GM19468 (cell line): ENCODE measurements around the gene COL2A1.

Experiments
- ATAC-seq: cut with Tn5 transposase; IDR thresholded peaks from one replicate; pipeline ENCODE4 v1.9.1; 2021; ENCODE audit warnings: mild to moderate bottlenecking, moderate library complexity, moderate number of reproducible peaks; ENCODE audit not compliant: unreplicated experiment; ENCODE audit errors: extremely low read depth

The COL2A1 gene

GRCh38 chr12:47954058-47954457, 50.2 kb downstream of the COL2A1 start:
- ATAC-seq: no peak

DNA sequence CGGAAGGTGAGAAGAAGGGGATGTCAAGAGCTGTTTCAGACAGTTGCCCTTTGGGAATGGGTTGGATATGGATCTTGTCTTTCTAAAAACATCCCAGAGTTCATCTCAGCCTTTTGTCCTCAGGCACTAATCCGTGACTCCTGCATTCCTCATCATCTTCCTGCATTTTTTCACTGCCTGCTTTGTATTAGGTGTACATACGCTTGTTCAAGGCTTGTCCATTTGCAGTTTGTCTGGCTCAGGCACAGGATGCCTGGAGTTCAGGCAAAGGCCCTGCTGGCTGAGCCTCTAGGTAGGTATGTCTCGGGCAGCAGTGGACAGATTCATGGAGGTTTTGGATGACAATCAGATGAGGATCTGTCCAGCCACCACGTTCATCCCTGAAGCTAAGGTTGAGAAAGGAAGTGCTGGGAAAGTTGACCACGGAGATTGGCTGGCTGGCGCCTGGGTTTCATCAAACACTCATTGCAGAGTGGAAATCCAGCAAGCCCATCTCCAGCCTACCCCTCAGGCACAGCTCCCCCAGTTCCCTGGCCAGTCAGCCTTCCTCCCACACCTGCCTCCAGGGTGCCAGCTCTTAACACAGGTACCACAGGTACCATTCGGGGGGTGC, 53.3 kb downstream of the COL2A1 start:
- no peak for ATAC-seq

DNA sequence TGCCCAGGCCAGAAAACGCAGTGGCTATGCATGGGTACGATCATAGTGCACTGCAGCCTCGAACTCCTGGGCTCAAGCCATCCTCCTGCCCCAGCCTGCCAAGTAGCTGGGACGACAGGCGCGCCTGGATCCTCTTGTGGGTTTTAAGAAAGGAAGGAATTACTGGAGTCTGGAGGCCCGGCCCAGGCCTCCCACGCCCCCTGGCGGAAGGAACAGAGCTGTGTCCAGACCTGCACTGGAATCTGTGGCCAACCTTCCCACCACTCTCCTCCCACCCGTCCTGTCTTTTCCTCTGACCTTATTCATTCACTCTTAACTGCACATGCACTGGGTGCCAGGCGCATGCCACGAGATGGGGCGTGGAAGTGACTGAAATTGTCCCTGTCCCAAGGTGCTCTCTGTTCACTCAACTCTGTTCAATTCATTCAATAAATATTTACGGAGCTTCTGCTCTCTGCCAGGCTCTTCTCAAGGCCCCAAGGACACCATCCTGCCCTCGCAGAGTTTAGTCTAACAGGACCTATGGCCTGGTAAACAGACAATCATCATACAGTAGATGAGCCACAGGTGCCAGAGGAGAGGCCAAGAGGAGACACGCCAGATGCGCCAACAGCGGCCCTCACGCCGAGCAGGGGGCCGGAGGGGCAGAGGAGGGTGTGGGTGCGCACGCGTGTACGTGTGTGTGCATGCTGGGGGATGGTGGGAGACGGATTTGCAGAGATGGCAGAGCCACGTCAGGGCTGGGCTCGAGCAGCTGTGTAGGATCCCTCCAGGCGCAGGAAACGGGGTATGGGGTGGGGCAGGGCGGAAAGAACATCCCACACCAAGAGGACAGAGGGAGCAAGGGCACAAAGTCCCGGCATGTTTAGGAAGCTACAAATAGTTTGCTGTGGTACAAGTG, 54.6 kb downstream of the COL2A1 start:
- ATAC-seq: no peak

DNA sequence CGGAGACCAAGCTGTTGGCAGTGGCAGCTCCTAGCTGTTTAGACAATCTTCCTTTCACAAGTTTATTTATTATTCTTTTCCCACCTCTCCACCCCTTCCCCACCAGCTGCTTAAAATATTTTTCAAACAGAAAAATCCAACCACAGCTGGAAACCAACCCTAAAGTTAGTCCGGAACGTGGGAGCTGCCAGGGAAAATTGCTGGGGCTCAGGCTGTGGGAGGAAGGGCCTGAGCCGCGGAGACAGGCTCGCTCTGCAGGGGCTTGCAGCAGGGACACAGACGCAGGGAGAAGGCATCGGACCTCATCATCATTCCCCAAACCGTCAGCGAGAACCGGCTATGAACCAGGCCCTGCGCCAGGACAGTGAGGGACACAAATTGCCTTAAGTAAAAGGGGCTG, 56.9 kb downstream of the COL2A1 start:
- no peak for ATAC-seq

DNA sequence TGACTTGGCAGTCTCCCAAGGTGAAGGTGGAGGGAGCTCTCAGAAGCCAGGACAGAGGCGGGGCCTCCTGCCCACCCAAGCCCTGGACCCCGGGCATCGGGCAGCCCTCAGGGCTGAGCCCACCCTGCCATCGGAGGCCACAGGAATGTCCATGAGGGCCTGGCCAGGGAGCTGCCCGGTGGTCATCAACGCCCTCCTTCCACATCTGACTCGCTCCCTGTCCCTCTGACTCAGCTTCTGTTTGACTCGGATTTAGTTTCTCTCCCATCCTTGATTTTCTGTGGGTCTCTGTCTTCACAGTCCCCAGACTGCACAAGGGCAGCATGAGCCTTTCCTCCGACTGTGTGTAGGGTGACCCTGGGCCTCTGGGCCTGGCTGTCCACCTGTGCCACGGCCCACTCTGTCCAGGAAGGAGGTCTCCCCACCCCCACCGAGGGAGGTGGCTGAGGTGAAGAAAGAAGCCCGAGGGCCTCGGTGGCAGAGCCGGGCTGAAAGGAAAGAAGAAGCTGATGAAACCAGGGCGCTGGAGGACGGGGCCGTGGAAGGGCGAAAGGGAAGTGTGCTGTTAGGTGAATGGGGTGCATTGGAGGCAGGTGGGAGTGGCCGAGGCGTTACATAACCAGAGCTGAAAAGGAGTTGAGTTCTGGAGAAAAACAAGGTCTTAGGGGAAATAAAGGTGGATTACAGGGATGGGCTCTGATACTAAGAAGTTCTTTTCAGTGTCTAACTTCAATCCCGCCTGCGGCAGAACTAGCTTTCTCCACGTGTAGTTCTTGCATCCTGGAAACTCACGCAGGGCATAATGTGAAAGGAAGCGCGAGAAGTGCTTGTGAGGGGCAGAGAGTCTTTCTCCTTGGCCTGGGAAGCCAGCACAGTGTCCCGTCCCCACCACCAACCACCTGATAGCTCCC, 57.6 kb downstream of the COL2A1 start:
- no peak for ATAC-seq

DNA sequence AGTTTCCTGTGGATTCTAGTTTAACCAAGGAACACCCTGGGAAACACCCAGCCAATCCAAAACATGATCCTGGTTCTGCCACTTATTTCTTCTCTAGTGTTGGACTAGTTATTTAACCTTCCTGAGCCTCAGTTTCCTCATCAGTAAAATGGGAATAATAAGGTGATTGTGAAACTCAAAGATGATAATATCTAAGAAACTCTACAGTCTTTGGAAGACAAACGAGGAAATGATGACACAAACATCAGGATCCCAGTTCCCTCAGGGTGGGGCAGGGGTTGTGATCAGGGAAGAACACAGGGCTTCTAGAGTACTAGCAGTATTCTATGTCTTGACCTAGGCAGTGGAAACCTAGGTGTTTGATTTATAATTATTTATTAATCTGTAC, 58.9 kb downstream of the COL2A1 start:
- ATAC-seq: no peak

DNA sequence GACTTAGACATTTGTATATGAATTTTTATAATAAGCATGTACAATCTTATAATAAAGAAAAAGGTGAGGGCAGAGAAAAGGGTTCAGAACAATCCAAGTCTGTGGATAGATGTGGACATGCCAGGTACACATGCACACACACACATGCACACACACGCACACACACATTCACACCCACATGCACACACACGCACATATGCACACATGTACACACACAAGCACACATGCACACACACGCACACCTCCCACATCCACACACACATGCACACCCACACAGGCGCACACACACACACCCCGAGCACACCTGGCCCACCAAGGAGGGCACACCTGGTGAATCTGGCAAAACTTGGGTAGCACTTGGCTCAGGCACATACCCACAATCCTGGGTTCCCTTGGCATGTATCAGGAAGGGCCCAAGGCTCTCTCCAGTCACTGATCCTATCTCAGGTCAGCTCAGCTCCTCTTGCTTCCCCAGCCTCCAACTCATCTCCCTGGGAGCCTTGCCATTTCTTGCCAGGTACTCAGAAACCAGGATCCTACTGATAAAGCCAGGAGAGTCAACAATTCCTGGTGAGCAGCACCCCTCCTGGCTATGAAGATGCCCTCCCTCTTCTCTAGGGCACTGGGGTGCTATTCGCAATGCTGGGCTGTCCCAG, 59.5 kb downstream of the COL2A1 start:
- no peak for ATAC-seq

GRCh38 chr12:47943623-47944340, 60.5 kb downstream of the COL2A1 start:
- ATAC-seq: no peak

DNA sequence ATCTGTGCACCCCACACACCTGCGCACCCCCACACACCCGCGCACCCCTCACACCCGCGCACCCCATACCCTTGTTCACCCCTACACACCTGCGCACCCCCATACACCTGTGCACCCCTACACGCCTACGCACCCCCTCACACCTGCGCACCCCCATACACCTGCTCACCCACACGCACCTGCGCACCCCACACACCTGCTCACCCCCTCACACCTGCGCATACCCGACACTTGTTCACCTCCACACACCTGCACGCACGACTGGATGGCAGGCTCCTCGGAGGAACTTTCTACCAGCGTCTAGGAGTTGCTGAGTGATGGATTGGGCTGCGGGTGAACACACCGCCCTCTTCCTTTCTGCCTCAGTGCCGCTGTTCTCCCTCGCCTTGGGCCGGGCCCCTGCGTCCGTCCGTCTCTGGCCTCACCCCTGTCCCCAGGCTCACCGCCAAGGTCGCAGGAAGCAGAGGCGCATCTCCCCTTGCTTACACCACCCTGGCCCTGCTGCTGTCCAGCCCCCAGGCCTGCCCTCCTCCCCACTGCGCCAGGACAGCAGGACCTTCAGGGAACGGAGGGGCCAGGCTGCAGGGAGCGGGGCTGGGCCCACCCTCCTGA, 61.6 kb downstream of the COL2A1 start:
- ATAC-seq: no peak

DNA sequence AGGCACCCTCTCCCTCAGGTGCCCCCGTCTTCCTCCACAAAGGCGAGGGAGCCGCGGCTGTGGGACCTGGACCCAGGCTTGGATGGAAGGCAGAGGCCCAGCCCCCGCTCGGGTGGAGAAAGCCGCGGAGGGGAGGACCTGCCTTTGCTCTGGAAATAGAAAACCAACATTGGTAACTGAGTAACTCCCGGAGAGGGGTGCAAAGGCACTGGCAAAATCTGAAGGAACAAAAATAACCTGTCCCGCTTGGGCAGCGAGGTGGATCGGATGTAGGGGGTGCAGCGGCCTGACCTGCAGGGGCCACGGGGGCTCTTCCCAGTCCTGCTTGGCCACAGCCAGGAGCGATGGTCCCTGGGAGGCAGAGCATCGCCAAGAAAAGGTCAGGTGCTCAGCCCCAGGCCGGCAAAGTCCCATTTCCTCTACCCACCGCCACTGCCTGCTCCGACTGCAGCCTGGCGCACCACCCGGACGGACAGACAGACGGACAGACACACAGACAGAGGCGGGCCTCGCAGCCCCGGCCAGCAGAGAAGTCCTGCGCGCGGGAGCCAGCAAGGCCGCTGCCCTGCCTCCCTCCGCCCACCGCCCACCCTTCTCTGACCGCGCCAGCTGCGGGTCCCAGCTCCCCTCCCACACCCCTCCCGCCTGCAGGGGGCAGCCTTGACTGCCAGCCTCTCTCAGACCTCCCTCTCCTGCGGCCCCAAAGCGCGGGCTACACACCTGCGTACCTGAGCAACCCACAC, 62.2 kb downstream of the COL2A1 start:
- ATAC-seq: no peak

GRCh38 chr12:47941475-47941780, 62.8 kb downstream of the COL2A1 start:
- ATAC-seq: no peak

DNA sequence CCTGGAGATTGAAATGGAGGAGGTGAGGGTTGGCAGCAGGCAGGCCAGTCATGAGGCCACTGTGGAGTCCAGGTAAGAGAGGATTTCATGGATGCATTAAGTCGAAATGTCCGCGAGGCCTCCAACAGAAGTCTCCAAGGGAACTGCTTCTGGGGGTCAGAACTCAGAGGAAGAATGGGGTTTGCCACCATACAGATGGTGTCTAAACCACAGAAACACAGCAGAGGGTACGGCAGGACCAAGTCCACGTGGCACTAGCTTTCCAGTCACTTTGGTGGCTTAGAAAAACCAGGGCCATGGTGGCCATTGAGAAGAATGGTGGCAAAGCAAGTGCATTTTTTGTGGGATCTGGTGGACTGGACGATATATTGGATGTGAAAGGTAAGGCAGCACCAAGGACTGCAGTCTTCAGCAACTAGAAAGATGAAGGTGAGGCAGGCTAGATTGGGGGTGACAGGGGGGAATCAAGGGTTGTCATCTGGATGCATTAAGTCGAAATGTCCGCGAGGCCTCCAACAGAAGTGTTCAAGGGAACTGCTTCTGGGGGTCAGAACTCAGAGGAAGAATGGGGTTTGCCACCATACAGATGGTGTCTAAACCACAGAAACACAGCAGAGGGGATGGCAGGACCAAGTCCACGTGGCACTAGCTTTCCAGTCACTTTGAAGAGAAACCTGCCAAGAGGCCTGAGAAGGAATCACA, 63.4 kb downstream of the COL2A1 start:
- no peak for ATAC-seq

DNA sequence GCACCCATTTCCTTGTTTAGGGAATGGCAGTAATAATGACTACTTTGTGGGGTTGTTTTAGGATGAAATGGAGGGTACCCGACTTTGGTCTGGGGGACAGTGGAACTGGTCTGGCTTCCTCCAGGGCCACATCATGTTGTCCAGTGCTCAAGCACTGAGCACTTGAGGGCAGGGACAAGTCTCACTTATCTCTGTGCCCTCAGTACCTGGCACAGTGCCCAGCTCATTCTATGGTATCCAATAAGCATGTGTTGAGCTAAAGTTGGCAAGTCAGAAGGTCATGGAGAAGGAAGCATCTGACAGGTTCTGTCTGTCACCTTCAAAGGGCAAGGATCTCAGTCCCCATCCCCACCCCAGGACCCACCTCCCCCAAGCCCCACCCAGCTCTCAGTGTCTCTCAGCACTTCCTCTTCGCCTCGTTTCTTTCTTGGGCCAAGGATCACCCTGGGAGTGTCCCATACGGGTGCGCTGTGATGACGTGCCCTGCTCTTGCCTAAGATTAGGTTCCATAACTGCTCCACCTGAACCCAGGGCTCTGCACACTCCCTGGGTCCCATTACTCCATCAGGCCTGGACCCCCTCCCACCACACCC, 65.2 kb downstream of the COL2A1 start:
- ATAC-seq: no peak

DNA sequence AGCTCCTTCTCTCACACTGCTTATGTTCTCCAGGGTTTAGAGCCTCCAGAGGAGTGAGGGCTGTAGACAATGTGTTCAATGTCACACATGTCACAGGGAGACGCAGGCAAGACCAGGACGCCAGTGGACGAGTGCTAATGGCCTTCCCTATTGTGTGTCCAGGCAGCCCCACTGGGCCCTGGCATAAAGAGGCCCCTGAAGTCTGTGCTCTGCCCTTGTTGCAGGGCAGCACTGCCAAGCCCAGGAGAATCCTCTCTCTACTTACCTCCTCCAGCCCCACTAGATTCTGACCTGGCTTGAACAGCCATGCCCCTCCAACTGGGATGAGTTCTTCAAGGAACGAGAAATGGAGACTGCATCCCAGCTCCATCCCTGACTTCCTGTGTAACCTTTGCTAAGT, 65.7 kb downstream of the COL2A1 start:
- no peak for ATAC-seq

GRCh38 chr12:47938093-47938492, 66.2 kb downstream of the COL2A1 start:
- ATAC-seq: no peak

DNA sequence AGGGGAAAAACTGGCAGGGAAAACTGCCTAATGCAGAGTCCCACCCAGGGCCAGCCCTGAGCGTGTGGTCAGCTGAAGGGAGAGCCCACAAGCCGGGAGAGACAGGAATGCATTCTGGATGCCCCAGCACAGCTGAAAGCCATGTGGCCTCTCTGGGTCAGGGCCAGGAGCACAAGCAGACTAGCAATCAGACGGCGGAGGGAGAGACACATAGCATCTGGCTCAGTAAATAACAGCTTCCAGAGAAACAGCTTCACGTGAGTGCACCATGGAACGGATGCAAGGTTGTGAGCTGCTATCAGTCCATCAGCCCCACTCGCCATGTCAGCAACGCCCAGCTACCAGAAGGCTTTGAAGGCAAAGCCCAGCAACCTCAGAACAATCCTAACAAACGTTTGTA, 69.1 kb downstream of the COL2A1 start:
- ATAC-seq: no peak

- ATAC-seq: no peak
Observed at GRCh38 chr12:47931187-47931586, 73.1 kb downstream of the COL2A1 start.

GRCh38 chr12:47930634-47931033, 73.6 kb downstream of the COL2A1 start:
- no peak for ATAC-seq
